ENCODE results near the gene FKBP2.

The FKBP2 gene

DNA sequence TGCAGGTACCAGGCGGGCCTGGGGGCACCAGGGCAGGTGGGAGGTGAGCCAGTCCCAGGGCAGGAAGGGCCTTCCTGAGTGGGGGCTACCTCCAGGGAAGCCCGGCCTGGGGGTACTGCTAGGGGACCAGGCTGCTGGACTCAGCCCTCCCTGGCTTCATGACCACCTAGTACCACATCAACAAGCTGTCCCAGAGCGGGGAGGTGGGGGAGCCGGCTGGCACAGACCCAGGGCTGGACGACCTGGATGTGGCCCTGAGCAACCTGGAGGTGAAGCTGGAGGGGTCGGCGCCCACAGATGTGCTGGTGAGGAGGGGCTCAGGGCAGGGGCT lies 21.6 kb upstream of the FKBP2 start:
- no peak for DNase-seq (ENCODE audit: low read depth, low spot score)

DNA sequence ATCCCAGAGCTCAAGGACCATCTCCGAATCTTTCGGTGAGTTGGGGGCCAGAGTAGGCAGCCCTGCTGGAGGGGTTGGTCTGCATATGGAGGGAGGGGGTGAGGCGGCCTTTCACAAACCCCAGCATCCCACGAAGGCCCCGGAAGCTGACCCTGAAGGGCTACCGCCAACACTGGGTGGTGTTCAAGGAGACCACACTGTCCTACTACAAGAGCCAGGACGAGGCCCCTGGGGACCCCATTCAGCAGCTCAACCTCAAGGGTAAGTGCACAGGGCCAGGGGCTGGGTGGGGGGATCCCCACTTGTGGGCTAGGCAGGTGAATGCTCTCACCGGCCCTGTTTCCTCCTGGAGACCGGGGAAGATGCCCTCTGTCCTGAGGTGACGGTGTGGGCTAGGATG lies 21.1 kb upstream of the FKBP2 start:
- no peak for DNase-seq (ENCODE audit: low read depth, low spot score)

DNA sequence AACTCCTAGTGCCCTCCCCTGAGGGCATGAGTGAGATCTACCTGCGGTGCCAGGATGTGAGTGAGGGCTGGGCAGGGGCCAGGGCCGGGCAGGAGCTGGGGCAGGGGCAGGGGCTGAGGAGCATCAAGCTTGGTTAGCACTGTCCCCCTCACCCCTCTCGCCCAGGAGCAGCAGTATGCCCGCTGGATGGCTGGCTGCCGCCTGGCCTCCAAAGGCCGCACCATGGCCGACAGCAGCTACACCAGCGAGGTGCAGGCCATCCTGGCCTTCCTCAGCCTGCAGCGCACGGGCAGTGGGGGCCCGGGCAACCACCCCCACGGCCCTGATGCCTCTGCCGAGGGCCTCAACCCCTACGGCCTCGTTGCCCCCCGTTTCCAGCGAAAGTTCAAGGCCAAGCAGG lies 20.6 kb upstream of the FKBP2 start:
- no peak for DNase-seq (ENCODE audit: low read depth, low spot score)

DNA sequence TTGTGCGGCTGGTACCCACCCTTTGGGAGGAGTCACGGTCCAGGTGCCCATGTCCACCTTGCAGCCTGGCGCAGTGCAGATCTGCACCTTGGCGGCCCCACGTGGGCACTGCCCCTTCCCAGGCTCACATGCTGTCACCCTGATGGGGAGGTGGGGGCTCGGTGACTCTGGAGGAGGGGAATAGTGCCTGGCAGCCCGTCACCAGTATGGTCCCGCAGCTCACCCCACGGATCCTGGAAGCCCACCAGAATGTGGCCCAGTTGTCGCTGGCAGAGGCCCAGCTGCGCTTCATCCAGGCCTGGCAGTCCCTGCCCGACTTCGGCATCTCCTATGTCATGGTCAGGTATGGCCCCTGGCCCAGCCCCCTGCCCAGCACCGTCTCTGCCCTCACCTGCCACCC lies 20.1 kb upstream of the FKBP2 start:
- no peak for DNase-seq (ENCODE audit: low read depth, low spot score)

DNA sequence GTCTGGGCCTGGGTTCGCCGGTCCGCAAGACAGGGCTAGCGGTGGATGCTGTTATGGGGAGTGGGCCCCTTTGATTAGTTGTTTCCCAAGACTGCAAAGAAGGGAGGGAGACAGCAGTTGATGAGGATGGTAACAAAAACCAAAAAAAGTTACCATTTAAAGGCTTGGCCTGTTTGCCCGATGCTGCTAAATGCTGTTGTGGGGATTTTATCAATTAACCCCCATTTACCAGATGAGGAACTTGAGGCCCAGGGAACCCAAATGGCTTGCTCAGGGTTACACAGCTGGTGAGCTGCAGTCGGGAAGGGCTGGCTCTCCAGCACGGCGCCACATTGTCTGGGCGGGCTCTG lies 18.3 kb upstream of the FKBP2 start:
- no peak for DNase-seq (ENCODE audit: low read depth, low spot score)

DNA sequence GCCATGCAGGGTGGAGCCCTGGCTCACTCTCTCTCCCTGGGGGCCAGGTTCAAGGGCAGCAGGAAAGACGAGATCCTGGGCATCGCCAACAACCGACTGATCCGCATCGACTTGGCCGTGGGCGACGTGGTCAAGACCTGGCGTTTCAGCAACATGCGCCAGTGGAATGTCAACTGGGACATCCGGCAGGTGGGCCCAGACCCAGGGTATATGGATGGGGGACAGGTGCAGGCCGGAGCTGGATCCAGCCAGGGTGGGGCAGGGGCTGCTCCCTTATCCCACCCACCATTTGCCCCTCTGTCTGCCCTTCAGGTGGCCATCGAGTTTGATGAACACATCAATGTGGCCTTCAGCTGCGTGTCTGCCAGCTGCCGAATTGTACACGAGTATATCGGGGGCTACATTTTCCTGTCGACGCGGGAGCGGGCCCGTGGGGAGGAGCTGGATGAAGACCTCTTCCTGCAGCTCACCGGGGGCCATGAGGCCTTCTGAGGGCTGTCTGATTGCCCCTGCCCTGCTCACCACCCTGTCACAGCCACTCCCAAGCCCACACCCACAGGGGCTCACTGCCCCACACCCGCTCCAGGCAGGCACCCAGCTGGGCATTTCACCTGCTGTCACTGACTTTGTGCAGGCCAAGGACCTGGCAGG lies 17.8 kb upstream of the FKBP2 start:
- DNase-seq (ENCODE audit: low read depth, low spot score), result no peak

DNA sequence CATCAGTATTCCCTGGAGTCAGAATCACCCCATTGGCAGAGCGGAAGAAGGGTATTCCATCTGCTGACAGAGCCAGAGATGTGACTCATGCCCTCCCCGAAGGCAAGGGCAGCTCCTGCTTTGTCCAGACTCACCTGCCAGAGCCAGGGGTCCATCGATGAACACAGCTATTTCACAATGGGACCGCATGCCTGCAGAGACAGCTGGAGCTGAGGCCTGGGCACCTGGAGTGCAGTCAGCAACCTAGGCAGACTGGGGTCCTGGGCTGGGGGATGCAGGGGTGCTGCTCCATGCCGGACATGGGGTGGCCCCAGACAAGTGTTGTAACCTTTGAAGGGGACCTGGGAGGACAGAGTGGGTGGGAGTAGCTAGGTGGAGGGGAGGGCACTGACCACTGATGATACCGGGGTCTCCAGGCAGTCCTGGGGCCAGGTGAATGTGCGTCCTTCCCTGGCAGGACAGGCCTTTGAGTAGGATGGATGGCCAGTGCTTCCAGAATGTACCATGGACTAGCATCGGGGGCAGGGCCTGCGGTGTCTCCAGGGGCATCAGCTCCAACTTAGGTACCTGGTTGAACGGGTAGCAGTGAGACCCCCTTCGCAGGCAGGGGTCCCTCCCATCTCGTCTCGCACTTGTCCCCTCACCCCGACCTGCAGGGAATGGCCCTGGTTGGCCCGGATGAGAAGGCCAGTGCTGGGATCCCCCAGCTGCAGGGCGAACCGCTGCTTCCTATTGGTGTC lies 16.6 kb upstream of the FKBP2 start:
- DNase-seq (ENCODE audit: low read depth, low spot score), result no peak

DNA sequence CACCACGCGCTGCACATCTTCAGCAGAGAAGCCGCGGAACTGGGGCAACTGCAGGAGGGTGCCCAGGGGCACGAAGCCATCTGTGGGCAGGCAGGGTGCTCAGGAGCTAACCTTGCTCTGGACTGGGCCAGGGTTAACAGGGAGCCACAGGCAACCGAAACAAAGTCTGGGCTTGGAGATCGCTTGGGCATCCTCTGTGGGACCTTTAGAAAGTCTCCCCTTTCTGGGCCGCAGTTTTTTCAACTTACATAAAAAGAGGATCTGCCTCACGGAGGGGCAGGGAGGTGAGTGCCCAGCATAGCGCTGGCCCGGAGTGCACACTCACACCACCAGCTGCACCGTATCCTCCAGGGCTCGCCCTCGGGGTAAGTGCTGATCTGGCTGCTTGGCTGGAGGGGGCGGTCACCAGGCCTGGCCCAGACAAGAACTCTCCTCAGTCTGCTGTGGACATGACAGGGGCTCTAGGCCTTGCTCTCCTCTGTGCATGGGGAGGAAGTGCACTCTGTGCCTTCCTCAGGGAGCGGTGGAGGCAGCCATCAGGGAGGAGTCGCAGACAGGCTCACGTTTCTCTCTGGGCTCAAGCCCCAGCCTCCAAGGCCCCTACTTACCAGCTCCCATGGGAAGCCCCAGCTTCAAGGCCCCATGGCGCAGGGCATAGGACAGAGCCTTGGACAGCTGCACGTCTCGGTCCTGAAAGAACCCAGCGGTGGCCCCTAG lies 15.8 kb upstream of the FKBP2 start:
- no peak for DNase-seq (ENCODE audit: low read depth, low spot score)

DNA sequence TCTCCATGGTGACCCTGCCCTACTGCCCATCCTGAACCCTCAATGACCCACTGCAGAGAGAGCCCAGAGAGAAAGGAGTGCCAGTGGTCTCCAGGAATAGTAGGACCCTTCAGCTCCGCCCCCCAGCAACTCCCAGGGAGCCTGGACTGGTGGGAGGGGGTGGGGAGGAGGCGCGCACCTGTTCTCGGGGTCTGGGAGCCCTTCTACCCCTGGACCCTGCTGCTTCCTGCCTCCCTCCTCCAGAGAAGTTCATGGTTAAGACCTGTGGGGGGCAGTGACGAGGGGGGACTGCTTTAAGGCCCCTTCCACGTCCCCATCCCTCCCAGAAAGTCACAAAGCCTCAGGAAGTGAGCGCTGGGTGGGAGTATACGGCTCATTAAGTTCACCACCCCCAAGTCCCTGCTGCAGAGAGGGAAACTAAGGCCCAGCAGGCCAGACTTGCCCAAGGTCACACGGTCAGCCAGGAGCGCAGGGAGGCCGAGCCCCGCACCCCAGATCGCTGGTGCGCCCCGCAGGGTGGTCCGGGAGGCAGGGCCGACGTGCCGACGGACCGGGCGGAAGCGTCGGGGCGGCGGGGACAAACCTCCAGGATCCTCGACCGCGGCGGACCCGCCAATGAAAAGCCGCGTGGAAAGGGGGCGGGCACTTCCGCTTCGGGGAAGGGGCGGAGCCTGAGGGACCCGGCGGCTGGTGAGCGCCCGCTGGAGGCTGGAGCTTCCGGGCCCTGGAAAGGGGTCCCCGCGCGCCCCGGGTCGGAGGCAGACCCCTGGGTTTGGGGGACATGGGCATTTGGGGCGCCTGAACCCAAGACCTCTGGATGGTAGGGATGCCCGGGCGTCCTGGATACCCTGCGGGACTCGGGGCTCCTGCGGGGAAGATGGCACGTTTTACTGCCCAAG lies 15.0 kb upstream of the FKBP2 start, which contains the start of the genes NUDT22 and TRPT1:
NUDT22 (plus strand) TSS at position 667 of the 899 bp plus-strand sequence. CDS start 379 bp downstream, outside the sequence.
TRPT1 (minus strand) TSS at position 579 of the 899 bp plus-strand sequence; CDS start at position 253, 326 bp downstream.
- DNase-seq (ENCODE audit: low read depth, low spot score), result peak; percentile 86

DNA sequence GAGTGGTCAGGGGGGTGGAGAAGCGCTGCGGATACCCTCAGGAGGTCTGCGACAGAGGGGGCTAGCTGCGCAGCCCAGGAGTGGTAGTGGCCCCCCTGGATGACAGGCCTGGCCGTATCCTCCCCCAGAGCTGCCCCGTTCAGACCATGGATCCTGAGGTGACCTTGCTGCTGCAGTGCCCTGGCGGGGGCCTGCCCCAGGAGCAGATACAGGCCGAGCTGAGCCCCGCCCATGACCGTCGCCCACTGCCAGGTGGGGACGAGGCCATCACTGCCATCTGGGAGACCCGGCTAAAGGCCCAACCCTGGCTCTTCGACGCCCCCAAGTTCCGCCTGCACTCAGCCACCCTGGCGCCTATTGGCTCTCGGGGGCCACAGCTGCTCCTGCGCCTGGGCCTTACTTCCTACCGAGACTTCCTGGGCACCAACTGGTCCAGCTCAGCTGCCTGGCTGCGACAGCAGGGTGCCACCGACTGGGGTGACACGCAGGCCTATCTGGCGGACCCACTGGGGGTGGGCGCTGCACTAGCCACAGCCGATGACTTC lies 14.3 kb upstream of the FKBP2 start:
- DNase-seq (ENCODE audit: low read depth, low spot score), result no peak

DNA sequence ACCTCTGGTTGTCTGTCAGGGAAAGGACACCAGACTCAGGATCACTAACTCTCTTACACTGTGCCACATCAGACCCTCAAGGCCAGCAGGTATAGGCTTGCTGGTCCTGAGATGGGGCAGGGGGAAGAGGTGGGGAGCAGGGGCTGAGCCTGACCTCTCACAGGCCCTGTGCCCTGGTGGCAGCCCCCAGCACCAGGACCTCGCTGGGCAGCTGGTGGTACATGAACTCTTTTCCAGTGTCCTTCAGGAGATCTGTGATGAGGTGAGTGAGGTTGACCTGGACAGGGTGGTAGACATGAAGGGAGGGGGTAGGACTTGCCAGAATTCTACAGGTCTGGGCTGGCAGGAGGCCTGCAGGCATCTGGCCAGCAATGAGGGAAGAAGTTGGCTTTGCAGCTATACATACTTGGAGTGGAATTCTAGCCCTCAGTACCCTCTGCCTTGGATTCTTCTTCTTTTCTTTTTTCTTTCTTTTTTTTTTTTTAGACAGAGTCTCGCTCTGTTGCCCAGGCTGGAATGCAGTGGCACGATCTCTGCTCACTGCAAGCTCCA lies 13.4 kb upstream of the FKBP2 start:
- DNase-seq (ENCODE audit: low read depth, low spot score), result no peak

DNA sequence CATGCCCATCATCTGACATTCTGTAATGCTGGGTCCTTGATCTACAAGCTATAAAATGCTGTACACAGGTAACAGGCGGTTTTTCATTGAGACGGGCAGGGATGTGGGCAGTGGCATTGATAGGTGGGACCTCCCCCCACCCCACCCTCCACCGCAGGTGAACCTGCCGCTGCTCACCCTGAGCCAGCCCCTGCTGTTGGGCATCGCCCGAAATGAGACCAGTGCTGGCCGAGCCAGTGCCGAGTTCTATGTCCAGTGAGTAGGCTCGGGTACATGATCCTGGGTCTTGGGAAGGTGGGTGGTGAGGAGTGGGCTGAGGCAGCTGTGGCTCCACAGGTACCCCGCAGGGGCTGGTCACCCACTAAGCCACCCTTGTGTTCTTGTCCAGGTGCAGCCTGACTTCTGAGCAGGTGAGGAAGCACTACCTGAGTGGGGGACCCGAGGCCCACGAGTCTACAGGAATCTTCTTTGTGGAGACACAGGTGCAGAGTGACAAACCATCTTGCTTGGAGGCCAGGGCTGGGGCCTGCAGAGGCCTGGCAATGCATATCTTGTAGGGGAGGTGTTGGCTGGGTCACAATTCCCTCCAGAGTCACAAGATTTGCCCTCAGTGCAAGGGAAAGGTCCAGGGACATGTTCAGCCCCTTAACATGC lies 11.7 kb upstream of the FKBP2 start:
- DNase-seq (ENCODE audit: low read depth, low spot score), result no peak

DNA sequence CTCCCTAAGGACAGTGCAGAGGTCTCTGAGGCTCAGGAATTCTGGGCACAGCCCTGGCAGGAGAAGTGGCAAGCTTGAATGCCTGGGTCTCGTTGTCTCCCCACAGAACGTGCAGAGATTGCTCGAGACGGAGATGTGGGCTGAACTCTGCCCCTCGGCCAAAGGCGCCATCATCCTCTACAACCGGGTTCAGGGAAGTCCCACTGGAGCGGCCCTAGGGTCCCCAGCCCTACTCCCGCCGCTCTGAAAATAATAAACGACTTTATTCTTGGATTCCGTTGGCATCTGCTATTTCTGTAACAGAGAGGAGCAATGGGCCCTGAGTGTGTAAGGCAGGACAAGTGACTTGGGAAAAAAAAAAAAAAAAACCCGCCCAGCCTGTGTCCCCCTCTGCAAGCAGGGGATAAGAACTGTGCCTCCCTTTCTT lies 11.1 kb upstream of the FKBP2 start:
- DNase-seq (ENCODE audit: low read depth, low spot score), result no peak

DNA sequence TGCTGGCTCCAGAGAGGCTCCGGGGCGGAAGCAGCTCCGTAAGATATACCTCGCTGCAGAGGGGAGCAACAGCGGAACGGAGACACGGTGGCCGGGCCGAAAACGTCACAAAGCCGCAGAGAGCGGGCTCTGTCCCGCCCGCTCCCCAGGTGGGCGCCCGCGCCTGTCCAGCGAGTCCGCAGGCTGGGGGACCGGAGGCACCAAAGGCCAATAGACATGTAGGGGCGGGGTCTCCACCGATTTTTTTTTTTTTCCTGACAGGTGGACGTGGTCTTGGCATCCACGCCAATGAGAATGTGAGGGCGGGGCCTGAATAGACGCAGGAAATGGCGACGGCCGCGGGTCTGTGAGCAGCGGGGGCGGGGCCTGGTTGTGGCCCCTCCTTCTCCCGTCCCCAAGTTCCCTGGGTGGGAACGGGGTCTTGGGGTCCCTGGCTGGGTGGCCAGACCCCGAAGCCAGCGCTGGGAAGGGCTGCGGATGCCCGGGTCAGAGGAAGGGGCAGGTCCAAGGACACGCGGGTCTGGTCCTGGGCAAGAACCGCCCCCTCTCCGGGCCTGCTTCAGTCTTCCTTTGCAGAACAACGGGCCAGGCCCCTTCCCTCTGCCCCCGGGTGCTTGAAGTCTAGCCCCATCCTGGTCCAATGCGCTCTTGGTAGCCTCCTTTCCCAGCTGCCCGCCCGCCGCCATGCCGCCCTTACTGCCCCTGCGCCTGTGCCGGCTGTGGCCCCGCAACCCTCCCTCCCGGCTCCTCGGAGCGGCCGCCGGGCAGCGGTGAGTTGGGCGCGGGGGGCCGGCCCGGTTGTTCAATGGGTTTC lies 10.5 kb upstream of the FKBP2 start, which contains the start of gene DNAJC4:
DNAJC4 (plus strand) TSS at position 378 of the 814 bp plus-strand sequence; CDS start at position 685, 307 bp downstream.
- peak; percentile 79 for DNase-seq (ENCODE audit: low read depth, low spot score)

DNA sequence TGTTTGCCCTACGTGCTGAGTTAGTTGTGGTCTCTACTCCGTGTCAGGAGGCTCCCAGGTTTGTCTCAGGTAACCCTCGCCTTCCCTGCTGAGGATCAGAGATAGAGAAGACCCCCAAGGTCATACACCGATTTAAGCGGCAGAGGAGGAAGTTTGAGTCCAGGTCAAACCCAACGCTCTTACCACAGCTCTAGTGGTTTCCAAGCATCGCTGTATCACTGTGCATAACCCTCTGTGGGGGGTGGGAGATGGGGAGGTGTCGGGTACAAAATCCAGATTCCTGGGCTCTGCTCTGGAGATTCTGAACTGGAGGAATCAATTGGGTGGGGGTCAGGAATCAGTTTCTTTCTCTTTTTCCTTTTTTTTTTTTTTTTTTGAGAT lies 9.9 kb upstream of the FKBP2 start:
- no peak for DNase-seq (ENCODE audit: low read depth, low spot score)

DNA sequence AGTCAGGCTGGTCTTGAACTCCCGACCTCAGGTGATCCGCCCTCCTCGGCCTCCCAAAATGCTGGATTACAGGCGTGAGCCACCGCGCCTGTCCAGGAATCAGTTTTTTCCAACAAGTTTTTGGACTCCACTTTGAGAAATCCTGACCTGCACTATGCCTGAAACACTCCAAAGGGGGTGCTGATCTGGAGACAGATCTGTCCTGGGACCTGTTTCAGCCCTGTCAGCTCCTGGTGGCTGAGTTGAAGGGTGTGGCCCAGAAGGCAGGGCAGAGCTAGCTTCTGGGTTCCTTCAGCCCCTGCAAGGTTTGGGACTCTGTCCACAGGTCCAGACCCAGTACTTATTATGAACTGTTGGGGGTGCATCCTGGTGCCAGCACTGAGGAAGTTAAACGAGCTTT lies 9.3 kb upstream of the FKBP2 start:
- DNase-seq (ENCODE audit: low read depth, low spot score), result no peak

DNA sequence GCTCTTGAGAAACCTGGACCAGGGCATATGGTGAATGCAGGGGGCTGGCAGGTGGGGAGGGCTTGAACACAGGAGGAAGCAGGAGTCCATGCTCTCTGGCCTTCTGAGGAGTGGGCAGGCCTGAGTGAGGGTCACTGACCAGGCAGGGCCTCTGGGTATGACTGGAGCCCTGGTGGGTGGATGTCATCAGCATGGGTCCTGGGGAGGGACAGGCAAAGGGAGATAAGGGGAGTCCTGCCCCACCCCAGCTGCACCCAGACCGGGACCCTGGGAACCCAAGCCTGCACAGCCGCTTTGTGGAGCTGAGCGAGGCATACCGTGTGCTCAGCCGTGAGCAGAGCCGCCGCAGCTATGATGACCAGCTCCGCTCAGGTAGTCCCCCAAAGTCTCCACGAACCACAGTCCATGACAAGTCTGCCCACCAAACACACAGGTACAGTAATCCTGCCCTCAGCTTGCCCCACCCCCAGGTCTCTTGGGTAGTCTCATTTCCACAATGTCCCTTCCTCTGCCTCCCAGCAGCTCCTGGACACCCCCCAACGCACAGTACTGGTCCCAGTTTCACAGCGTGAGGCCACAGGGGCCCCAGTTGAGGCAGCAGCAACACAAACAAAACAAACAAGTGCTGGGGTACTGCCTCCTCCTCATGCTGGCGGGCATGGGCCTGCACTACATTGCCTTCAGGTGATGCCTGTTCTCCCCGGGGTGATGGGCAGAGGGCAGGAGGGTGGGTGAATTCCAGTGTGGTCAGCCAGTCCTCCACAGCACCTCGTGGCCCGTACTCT lies 8.5 kb upstream of the FKBP2 start:
- DNase-seq (ENCODE audit: low read depth, low spot score), result no peak

DNA sequence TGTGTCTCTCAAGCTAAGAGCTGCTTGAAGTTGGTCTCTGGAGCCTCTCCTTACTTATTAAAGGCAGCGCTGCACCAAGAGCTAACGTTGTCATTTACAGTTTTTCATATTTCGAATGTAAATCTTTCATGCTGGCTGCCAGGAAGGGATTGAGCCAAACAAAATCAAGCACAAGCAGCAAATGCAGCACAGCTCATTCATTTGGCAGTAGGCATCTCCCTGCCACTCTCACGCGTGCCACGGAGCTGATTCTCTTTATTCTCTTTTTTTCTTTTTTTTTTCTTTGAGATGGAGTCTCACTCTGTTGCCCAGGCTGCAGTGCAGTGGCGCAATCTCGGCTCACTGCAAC lies 8.0 kb upstream of the FKBP2 start:
- no peak for DNase-seq (ENCODE audit: low read depth, low spot score)

Measured in activated CD4-positive, CD25-positive, alpha-beta regulatory T cell treated with anti-CD3 and anti-CD28 coated beads, Interleukin-2, amount 50 U/mL, for 16 hours (primary cell).